OCI-LY3 (cell line): ENCODE measurements around the gene ACOT6.

Experiments used
- CTCF ChIP-seq: fragments of 200-600, 300-600 bp; sonication (generic); IDR thresholded peaks from 2 replicates; pipeline ENCODE4 v1.5.1; 2014; ENCODE audit warnings: antibody characterized with exemption, low read length, low read depth
- EZH2phosphoT487 ChIP-seq: fragments of 200-600 bp; shearing (Covaris generic); IDR thresholded peaks from 2 replicates; pipeline ENCODE4 v1.6.1; 2018; ENCODE audit warnings: antibody characterized with exemption, mixed run types, low read depth

DNA sequence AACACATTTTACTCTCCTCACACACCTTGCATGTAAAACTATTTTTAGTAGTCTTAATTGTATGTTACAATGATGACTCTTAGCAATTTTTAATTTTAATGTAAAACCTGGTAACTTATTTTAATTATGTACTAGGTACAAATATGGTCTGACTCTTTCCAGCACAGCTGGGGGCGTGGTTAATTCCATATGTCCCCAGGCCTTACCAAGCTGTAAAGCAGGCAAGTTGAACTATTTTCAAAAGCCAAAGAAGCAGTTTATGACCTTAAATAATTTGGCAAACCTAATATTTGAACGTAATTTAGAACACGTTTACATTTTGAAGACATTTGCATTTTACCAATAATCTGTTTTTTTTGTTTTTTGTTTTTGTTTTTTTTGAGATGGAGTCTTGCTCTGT is 9.3 kb upstream of the ACOT6 start:
- no peak for TF ChIP-seq CTCF
- no peak for TF ChIP-seq EZH2phosphoT487
